ENCODE measurements around the gene BATF. TPM values are rescaled to one million over a fixed set of nuclear protein-coding genes. Genes with fewer than 3 reads are reported as not detected.

BATF gene
- total RNA-seq, 1 experiment from 2014 or later, result 0.69 TPM

DNA sequence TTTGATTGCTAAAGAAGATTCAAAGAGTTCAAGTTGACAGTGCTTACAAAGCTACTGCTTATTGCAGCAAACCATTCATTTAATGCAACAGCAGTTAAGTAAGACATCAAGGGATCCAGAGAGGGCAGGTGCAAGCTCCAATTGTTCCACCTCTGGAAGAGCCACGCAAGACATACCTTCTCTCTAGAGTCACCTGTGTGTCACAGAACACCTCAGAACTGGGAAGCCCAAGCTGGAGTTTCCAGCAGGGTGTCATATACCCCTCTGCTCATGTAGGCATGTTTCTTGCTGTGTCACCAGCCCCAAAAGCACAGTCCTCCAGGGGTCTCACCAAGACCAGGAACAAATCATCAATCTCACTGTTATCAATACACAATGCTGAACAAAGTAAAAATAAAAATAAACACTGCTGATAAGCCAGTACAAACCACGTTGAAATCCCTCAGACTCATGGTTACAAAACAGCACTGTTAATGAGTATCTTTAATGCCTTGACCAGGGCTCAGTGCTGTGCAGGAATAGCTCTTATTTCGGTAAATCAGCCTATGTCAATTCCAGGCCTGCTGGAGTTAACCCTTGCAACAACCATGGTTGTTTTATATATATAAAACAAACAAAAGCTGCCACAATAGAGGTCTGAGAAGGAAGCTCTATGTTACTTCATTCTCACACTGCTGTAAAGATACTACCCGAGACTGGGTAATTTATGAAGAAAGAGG lies 37.4 kb upstream of the BATF start:
- Histone ChIP-seq H3K36me3 (ENCODE audit: control insufficient read depth in 1 of 2, insufficient read depth in 2 of 2, low read length in 2 of 2) (no peaks in the 10 kb centered on the region), H3K27ac (ENCODE audit: low read depth, low read length) (no peak overlapping the region), H3K4me2 (ENCODE audit: low read length) (no peak overlapping the region), H3K4me3 (replicated peaks in 1 of 2; ENCODE audit: low read depth in 1 of 2, low read length in 2 of 2) (no peak overlapping the region), H3K9me2 (ENCODE audit: insufficient read depth) (no peaks in the 10 kb centered on the region), H2AFZ (ENCODE audit: low read depth, low read length, poor library complexity, severe bottlenecking) (no peak overlapping the region), H3K4me1 (ENCODE audit: control insufficient read depth in 1 of 2, insufficient read depth in 2 of 2, low read length in 2 of 2) (peaks cover 0 to 3% of the 10 kb centered on the region in 2 experiments; a peak in 1 of 4 replicates), H3K9me3 (ENCODE audit: control insufficient read depth in 1 of 2, insufficient read depth in 1 of 2, low read depth in 1 of 2, low read length in 2 of 2) (no peaks in the 10 kb centered on the region), H4K20me1 (ENCODE audit: insufficient read depth) (no peaks in the 10 kb centered on the region), H3K27me3 (ENCODE audit: insufficient read depth, low read length) (no peaks in the 10 kb centered on the region), H3K79me2 (ENCODE audit: insufficient read depth, low read length) (no peaks in the 10 kb centered on the region), H3K9ac (ENCODE audit: low read length) (no peak overlapping the region)
- ATAC-seq (no peak), DNase-seq (ENCODE audit: low read depth, low spot score) (no peak)
- no peak for TF ChIP-seq SIN3A (IDR thresholded peaks at IDR 0.05; ENCODE audit: low read depth)
- no peak for TF ChIP-seq EGR1 (IDR thresholded peaks at IDR 0.05; ENCODE audit: low read depth)
- no peak for TF ChIP-seq ATF3 (IDR thresholded peaks at IDR 0.05)
- no peak for TF ChIP-seq ZFX (IDR thresholded peaks at IDR 0.05)
- TF ChIP-seq FOSL1 (IDR thresholded peaks at IDR 0.05; ENCODE audit: low read depth), result no peak
- no peak for TF ChIP-seq TCF7L2 (IDR thresholded peaks at IDR 0.05; ENCODE audit: borderline replicate concordance, extremely low read depth, insufficient read depth, insufficient read length)
- no peak for TF ChIP-seq ELF1 (IDR thresholded peaks at IDR 0.05; ENCODE audit: borderline replicate concordance, low read depth)
- TF ChIP-seq, protein P1, sequence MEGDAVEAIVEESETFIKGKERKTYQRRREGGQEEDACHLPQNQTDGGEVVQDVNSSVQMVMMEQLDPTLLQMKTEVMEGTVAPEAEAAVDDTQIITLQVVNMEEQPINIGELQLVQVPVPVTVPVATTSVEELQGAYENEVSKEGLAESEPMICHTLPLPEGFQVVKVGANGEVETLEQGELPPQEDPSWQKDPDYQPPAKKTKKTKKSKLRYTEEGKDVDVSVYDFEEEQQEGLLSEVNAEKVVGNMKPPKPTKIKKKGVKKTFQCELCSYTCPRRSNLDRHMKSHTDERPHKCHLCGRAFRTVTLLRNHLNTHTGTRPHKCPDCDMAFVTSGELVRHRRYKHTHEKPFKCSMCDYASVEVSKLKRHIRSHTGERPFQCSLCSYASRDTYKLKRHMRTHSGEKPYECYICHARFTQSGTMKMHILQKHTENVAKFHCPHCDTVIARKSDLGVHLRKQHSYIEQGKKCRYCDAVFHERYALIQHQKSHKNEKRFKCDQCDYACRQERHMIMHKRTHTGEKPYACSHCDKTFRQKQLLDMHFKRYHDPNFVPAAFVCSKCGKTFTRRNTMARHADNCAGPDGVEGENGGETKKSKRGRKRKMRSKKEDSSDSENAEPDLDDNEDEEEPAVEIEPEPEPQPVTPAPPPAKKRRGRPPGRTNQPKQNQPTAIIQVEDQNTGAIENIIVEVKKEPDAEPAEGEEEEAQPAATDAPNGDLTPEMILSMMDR (IDR thresholded peaks at IDR 0.05 in 2 of 3, conservative IDR thresholded peaks at IDR 0.05 in 1 of 3; ENCODE audit: borderline replicate concordance in 1 of 3, insufficient read depth in 1 of 3, low read depth in 2 of 3, low read length in 2 of 3), result no peak
- TF ChIP-seq ZNF274 (IDR thresholded peaks at IDR 0.05; ENCODE audit: low read depth, low read length), result no peak
- no peak for TF ChIP-seq CEBPB (IDR thresholded peaks at IDR 0.05; ENCODE audit: low read depth)
- TF ChIP-seq POLR2A (IDR thresholded peaks at IDR 0.05; ENCODE audit: borderline replicate concordance, extremely low read depth, insufficient read depth, insufficient read length), result no peak
- TF ChIP-seq EZH2phosphoT487 (IDR thresholded peaks at IDR 0.05; ENCODE audit: borderline replicate concordance), result no peak
- ChIA-PET POLR2A (no interaction called here), RAD21 (ENCODE audit: low non-redundant PET in 1 of 2, low total read pairs in 2 of 2, uncharacterized antibody in 2 of 2, unreplicated experiment in 2 of 2) (no interaction called here), CTCF (no interaction called here)
- intact Hi-C loops (cut with micrococcal nuclease), result no loop called here
- no TSS peak for BruUV-seq (replicated peaks)
